Ovary (tissue), 9 donors: Measurements from ENCODE around the gene AUTS2. TPM values are rescaled to one million over a fixed set of nuclear protein-coding genes. Genes with fewer than 3 reads are reported as not detected.

Source experiments
- DNase-seq, 5 donors: peaks; one replicate each; pipeline ENCODE4 v3.0.0-alpha.2; 2019 to 2020
- H3K27ac ChIP-seq, 2 donors: fragments of 200-600 bp; one replicate each; pipeline versions ENCODE4 v1.5.1 to v1.8.0; 2019 to 2022
- H3K27me3 ChIP-seq: fragments of 200-600 bp; one replicate; pipeline ENCODE4 v1.8.0; 2022
- H3K36me3 ChIP-seq: fragments of 200-600 bp; sonication (generic); one replicate; pipeline ENCODE4 v1.5.1; 2019
- H3K4me1 ChIP-seq: one replicate; pipeline ENCODE4 v1.8.1; 2013; ENCODE audit warnings: mild to moderate bottlenecking, moderate library complexity; ENCODE audit not compliant: insufficient read depth
- H3K4me3 ChIP-seq: fragments of 200-600 bp; sonication (generic); one replicate; pipeline ENCODE4 v1.5.1; 2017
- H3K9me3 ChIP-seq, 2 donors: fragments of 200-600 bp in 1 of 2; sonication (generic) in 1 of 2; one replicate each; pipeline versions ENCODE4 v1.5.1 to v1.8.1; 2013 to 2019; ENCODE audit warnings: mild to moderate bottlenecking in 1 of 2, moderate library complexity in 1 of 2
- EP300 ChIP-seq: sonication (generic); formaldehyde crosslinking; IDR thresholded peaks from one replicate; pipeline ENCODE4 v1.6.1; 2017; ENCODE audit warnings: antibody characterized with exemption
- POLR2A ChIP-seq: fragments of 450-650 bp; IDR thresholded peaks from one replicate; pipeline ENCODE4 v1.6.1; 2017; ENCODE audit warnings: antibody characterized with exemption, mild to moderate bottlenecking, moderate library complexity
- WGBS, 3 donors: extraction: QIAGEN DNeasy Blood & Tissue Kit in 1 of 3; methylation state at CpG; one replicate each; pipeline versions ENCODE4 v1.1.5 to v1.1.7; 2013 to 2017; 5-methylcytosine and 5-hydroxymethylcytosine counted together
- intact Hi-C, 4 donors: fragments of 100-400 bp; cut with DNase I; formaldehyde crosslinking; loops; one replicate each; pipeline versions ENCODE4 v1.11.0 to v1.15.1; 2022 to 2023
- polyA plus RNA-seq, 2 donors: library from polyadenylated mRNA; stranded (reverse); fragments of 200-250 nt in 1 of 2; fragments of 350-450 nt in 1 of 2; fragmentation: Illumina TruSeq in 1 of 2; extraction: RNeasy Lipid Tissue Mini Kit (QIAGEN cat#74804) in 1 of 2; gene quantifications; one replicate each; pipeline ENCODE4 v1.2.3, GENCODE V29; 2013 to 2014
- total RNA-seq, 7 donors: library from RNA; depleted of rRNA in 2 of 7; stranded (reverse); fragments of >200 nt in 2 of 7; fragmentation: NEBNext Ultra II Directional in 3 of 7; extraction: Animal tissue kit (Norgen Biotek cat#: 25700) in 3 of 7; gene quantifications; one replicate each; pipeline versions ENCODE4 v1.1.0 to v1.2.4, GENCODE V29; 2016 to 2023
- TF ChIP-seq, protein P1 (sequence below), 3 donors: fragments of 450-650 bp in 2 of 3; fragments of 200-600 bp in 1 of 3; IDR thresholded peaks; one replicate each; pipeline versions ENCODE4 v1.5.1 to v1.8.0; 2016 to 2022; ENCODE audit warnings: antibody characterized with exemption in 3 of 3, mild to moderate bottlenecking in 1 of 3
- donor health status: DM: no; HTN: no; CAD: no; lungs with moderate emphysema.
- donor health status: DM: no; HTN: no; CAD: no.
- donor health status: Bipolar disorder and iron deficiency.
- donor health status: DM: yes; HTN: yes; CAD: no.
- donor health status: DM: no; HTN: no; CAD: no.
- donor health status: DM: yes; HTN: yes; CAD: no.

The AUTS2 gene
- total and polyA plus RNA-seq, 9 donors, result 18.3 to 60.9 (median 44.9) TPM

DNA sequence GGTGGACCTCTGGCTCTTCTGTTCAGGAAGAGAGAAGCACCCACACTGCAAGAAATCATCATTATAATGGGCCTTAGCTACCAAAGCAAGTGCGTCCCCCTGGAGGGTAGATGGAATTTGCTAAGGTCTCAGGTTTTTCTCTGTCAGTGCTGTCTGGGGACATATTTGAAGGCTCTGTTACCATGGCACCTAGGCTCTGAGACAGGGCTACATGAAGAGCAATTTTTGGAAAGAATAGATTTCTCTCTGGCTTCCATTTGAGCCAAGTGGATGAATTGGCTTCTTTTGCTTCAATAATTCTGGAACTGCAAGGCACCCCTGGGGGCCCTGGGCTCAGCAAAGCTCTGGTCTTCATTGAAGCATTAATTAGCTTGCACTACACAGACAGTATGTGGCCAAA is 1184.5 kb downstream of the AUTS2 start:
- TF ChIP-seq POLR2A (no peak), EP300 (no peak)
- TF ChIP-seq, protein P1, sequence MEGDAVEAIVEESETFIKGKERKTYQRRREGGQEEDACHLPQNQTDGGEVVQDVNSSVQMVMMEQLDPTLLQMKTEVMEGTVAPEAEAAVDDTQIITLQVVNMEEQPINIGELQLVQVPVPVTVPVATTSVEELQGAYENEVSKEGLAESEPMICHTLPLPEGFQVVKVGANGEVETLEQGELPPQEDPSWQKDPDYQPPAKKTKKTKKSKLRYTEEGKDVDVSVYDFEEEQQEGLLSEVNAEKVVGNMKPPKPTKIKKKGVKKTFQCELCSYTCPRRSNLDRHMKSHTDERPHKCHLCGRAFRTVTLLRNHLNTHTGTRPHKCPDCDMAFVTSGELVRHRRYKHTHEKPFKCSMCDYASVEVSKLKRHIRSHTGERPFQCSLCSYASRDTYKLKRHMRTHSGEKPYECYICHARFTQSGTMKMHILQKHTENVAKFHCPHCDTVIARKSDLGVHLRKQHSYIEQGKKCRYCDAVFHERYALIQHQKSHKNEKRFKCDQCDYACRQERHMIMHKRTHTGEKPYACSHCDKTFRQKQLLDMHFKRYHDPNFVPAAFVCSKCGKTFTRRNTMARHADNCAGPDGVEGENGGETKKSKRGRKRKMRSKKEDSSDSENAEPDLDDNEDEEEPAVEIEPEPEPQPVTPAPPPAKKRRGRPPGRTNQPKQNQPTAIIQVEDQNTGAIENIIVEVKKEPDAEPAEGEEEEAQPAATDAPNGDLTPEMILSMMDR (IDR thresholded peaks at IDR 0.05), result no peak
- Histone ChIP-seq H3K4me3 (no peak overlapping the region), H3K36me3 (no peaks in the 10 kb centered on the region), H3K27ac (no peak overlapping the region), H3K27me3 (no peaks in the 10 kb centered on the region), H3K4me1 (no peaks in the 10 kb centered on the region), H3K9me3 (no peaks in the 10 kb centered on the region)
- intact Hi-C loops, result loop anchor here in 1 of 4 donors (10.0 kb wide), 1 partner anchor 578 kb away; no protein-coding TSS in a partner anchor
- 98 to 100% (median 100%) methylated on average over 1 of the region's 1 CpG for WGBS, 3 donors
- no peak for DNase-seq

DNA sequence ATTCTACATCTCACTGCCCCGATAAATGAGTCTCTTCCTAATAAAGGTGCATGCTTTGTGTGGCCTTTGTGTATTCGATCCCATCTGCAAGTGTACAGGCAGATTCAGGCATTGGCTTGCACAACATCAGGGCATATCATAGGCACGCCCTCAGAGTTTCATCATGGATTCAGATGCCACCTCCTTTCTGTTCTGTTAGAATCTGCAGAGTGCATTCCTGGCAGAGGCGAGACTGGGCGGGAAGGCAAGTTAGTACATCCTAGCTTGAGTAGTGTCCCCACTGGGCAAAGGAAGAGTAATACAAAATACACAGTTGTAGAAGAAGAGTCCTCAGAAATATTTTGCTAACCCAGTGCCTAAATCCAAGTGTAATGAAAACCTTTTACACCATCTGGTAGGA is 1187.2 kb downstream of the AUTS2 start:
- DNase-seq, result no peak
- H3K4me1 ChIP-seq, result no peaks in the 10 kb centered on the region
- H3K36me3 ChIP-seq, result no peaks in the 10 kb centered on the region
- TF ChIP-seq POLR2A (no peak), EP300 (no peak)
- TF ChIP-seq, protein P1 (IDR thresholded peaks at IDR 0.05), result no peak
- 91 to 98% (median 96%) methylated on average over 5 of the region's 5 CpGs for WGBS, 3 donors
- intact Hi-C loops, result loop anchor here in 1 of 4 donors (10.0 kb wide), 1 partner anchor 581 kb away; no protein-coding TSS in a partner anchor
- no peak overlapping the region for H3K4me3 ChIP-seq
- no peaks in the 10 kb centered on the region for H3K27me3 ChIP-seq
- H3K27ac ChIP-seq, result no peak overlapping the region
- H3K9me3 ChIP-seq, result no peaks in the 10 kb centered on the region

DNA sequence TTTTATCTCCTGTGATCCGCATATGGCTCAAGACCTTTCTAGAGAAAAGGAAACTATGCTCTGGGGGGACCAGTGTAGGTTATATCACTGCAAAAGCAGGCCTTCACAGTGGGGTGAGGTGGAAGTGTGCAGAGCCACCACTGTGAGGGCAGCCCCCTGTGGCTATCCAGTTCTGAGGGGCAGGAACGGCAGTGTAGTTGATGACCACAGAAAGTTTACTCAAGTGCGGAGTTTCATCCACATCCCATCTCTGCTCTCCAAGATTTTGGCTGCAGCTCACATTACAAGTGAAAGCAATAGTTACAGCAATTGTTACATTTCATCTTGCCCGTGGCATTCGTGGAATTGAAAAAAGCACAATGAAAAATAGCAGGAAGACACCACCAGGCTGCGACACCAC is 1187.8 kb downstream of the AUTS2 start:
- TF ChIP-seq EP300 (no peak), POLR2A (no peak)
- TF ChIP-seq, protein P1 (IDR thresholded peaks at IDR 0.05), result no peak
- Histone ChIP-seq H3K27me3 (no peaks in the 10 kb centered on the region), H3K36me3 (no peaks in the 10 kb centered on the region), H3K4me3 (no peak overlapping the region), H3K9me3 (no peaks in the 10 kb centered on the region), H3K4me1 (no peaks in the 10 kb centered on the region), H3K27ac (no peak overlapping the region)
- intact Hi-C loops, result loop anchor here in 1 of 4 donors (10.0 kb wide), 1 partner anchor 581 kb away; no protein-coding TSS in a partner anchor
- DNase-seq, result no peak
- 93 to 95% (median 94%) methylated on average over 6 of the region's 6 CpGs for WGBS, 3 donors

DNA sequence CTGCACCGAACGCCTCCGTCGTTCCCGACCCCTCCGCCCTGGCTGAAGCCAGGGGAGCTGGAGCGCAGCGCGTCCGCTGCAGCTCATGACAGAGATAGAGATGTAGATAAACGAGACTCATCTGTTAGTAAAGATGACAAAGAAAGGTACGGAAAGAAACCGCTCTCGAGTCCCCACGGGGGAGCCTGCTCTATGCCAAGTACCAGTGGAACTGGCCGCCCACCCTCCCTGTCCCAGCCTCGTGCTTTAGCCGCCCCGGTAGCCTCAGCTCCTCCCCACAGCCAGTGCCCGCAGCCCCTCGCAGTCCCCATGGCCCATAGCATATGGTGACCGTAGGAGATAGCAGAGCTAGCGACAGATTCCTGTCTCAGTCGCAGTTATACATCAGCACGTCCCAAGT is 1189.0 kb downstream of the AUTS2 start:
- intact Hi-C loops, result loop anchor here in 1 of 4 donors (10.0 kb wide), 1 partner anchor 582 kb away; no protein-coding TSS in a partner anchor
- no peak for DNase-seq
- WGBS, 3 donors, result 91 to 96% (median 96%) methylated on average over 25 of the region's 25 CpGs
- Histone ChIP-seq H3K27me3 (no peaks in the 10 kb centered on the region), H3K4me3 (no peak overlapping the region), H3K36me3 (no peaks in the 10 kb centered on the region), H3K9me3 (no peaks in the 10 kb centered on the region), H3K27ac (no peak overlapping the region), H3K4me1 (no peaks in the 10 kb centered on the region)
- TF ChIP-seq, protein P1 (IDR thresholded peaks at IDR 0.05), result no peak
- TF ChIP-seq EP300 (no peak), POLR2A (no peak)
